Measurements from ENCODE around the gene FOCAD. TPM values are rescaled to one million over a fixed set of nuclear protein-coding genes. Genes with fewer than 3 reads are reported as not detected.
A peak's percentile ranks its signal among the peaks of the same experiment; 100 is the strongest.

FOCAD gene
- total RNA-seq, 1 experiment from 2014 or later: 18.3 TPM

DNA sequence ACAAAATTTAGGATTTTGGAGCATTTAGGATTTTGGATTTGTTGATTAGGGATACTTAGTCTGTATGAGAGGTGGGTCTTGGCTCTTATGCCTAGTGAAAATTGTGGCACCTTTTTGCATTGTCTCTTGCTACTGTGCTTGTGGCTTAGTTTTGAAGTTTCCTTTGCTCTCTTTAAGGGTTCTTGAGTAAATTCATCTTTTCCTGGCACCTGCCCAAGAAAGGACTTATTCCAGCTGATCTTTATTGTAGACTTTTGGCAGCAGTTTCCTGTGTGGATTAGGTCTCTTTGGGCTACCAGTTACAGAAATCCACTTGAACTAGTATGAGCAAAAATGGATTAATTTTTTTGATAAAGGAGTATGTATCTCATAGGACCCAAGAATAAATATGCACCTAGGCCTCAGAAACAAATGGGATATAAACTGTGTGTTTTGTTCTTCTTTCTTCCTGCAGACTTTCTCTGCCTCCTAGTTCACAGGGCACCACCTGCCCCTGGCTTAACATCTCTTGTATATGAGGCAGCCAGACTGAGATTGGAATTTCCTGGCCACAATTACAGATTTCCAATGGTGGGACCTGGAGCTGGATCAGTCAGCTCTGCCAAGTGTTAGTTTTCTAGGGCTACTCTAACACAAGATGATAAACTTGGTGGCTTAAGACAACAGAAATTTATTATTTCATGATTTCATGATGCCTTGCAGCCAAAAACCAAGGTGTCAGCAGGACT, 44.6 kb downstream of the FOCAD start:
- DNase-seq (ENCODE audit: low spot score): no peak

DNA sequence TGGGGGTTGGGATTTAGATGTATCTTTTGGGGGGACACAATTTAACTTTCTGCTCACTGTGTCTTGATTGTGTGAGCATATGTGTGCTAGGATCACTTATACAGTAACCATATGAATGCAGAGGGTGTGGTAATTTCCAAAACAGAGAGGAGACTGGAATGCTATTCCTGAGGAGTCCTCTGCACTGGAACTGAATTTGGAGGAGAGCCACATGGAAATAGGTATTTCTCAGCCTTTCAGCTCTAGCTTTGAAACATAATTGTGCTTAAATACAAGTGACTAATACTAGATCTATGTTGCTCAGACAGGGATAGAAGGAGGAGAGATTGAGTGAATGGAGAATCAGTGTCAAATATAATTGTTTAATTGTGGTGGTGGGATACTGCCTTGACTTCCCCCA, 45.5 kb downstream of the FOCAD start:
- DNase-seq (ENCODE audit: low spot score): no peak

DNA sequence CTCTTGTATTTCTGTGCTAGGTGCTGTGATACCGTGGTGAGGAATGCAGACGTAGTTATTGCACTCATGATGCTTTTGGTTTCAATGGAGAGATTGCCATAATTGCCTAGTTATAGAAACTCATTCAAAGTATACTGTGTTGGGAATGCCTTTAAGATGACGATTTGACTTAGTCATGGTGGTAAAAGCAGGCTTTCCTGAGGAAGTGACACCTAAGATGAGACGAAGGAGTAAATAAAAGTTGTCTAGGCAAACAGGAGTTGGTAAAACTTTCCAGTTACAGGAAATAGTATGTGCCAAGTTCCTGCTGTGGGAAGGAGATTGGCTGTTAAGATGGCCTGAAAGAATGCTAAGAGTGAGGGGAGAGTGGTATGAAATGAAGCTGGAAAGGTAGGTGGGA, 48.1 kb downstream of the FOCAD start:
- DNase-seq (ENCODE audit: low spot score): no peak

DNA sequence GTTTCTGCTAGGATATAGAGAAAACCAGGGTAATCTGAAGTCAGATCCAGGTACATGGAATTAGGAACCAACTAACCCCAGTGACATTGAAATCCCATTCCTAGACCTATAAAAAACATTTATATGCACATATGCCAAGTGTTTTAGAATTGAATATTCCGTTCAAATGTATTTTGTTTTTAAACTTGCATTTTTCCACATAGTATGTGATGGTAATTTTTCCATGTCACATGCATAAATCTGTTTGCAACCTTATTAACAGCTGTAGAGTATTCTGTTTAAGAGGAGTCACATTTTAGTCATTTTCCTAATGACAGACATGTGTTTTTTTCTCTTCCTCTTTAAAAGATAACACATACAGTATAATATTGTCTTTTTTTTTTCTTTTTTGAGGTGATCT, 50.2 kb downstream of the FOCAD start:
- DNase-seq (ENCODE audit: low spot score): no peak

DNA sequence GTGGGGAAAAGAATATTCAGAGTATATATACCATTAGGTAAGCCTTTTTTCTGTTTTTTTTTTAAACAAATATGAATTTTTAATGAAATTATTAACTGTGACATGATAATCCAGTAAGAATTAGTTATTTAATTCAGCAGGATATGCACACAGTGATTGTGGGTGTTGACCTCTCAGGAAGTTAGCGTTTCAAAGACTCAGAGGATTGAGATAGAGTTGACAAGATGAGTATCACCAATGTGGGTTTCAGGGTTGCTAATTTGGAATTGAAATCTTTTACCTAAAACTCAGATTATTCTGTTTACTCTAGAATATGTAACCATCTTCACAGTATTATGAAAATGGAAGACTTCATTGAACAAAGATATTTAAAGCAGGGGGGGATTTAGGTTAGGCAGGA, 56.2 kb downstream of the FOCAD start:
- DNase-seq (ENCODE audit: low spot score): no peak

DNA sequence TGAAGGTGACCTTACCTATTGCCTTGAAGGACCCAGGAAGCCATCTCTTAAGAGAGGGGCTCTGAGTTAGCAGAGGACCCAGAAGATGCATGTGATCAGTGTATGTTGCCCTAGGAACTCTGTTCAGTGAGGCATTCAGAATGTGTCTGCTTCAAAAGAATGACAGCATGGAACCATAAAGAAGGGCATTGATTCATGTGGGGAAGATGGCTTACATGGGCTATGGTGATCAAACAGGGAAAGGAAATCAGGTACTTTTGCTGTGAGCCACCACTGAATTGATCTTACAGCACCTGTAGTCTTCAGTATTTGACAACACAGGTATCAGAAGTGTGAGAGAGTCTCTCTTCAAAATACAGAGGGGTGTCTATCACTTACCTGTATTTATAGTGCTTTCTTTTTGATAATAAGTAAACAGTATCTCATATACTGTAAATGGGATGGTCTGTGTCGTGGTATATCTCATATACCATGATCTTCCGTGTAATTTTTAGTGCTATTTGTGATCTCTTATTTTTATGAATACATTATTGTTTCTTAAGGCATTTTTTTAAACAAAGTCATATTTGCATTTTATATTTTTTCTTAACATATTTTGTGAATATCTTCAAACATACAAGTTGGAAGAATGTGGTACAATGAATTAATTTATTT, 57.0 kb downstream of the FOCAD start:
- DNase-seq (ENCODE audit: low spot score): no peak

DNA sequence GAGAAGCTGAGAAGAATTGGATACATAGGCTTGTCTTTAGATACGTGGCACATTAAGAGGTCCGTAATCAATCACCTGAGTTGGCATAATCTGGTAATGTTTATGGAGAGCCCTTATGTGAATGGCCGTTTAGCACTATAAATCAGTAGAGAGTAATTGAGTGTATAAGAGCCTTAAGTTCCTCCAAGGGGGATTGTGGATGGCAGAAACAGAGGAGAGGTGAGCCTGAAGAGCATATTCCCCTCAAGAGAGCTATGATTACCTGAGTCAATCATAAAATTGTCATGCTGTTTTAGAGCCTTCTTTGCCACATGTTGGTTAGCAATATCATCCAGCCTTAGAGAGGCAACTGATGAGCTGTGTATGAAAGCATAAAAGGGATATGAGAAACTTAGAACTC, 58.8 kb downstream of the FOCAD start:
- no peak for DNase-seq (ENCODE audit: low spot score)

DNA sequence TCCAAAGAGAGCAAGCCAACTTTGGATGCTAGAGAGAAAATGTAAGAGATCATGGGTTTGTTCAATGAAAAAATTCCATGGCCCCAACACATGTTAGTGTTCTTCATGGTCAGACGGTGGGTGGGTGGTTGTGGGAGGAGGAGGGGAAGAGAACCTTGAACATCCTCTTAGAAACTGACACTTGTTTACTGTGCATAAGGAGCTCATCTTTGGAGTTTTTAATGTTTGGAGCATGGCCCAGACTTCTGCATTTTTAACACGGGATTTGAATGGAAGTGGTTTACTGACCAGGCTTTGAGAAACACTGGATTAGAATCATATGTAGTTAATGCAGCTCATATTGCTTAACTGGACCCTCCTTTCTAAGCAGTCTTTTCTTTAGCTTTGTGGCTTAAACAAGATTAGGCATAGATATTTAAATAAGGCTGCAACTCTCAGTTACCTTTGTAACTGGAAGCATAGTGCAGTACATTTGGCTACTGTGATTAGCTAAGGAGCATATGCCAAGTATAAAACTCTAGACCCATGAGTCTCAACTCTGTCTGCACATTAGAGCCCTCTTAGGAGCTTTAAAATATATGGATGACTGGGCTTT, 60.1 kb downstream of the FOCAD start:
- no peak for DNase-seq (ENCODE audit: low spot score)

DNA sequence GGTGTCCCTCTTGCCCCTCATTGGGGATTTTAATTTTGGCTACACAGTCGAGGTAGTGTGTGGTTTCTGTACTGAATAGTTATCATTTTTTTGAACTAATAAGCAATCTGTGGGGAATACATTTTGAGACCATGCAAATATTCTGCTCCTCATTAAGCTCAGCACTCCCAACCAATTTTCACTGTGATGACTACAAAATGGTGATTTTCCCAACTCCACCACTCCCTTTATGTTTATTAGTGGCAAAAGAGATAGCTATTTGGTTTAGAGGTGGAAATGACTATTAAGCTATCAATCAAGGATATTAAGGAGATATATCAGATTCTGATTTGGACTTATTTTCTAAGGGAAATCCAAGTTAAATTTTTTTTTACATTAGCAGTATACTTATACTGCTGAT, 62.9 kb downstream of the FOCAD start:
- no peak for DNase-seq (ENCODE audit: low spot score)

DNA sequence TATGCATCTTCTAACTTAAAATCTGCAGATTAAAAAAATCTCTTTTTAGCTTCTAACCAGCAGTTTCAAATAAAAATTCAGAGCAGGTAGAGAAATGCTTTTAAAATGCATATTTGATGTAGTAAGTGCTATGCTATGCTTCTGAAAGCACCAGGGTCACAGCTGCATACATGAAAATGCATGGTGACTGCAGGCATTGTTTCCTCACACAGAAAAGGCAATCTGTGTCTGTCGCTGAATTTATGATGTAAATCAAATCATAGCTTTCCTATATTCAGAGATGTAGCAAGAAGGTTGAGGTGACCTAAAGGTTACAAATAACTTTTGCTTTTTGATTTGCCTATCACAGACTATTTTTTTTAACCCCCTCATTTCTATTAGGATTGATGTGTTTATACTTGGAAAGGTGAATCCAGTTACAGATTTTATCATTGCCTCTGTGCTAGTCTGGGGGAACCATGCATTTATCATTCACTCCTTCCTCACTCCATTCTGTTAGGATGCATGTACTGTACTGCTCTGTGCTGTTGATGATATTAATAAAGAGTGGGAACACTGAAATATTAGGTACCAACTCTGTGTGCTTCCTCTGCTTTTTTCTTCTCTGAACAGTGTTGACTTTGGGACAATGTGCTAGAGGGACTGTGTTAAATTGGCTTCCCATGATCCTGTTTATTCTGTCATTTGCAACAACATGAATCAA, 65.6 kb downstream of the FOCAD start:
- DNase-seq (ENCODE audit: low spot score): no peak

DNA sequence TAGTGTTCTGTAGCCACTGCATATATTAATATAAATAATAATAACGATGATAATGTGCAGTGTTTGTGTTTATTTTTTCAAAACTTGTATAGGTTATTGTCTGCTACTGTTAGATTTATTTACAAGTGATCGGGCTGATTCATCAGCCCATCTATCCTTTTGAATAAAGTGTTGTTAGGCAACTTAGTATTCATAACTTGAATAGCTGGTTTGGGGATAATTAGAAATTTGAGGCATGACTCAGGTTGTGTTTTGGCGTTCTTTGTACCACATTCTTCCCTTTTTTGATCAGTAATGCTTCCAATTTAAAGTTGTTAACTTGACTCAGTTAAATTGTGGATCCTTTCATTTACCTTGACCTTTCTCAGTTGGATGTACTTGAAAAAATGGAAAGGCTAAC, 69.7 kb downstream of the FOCAD start:
- DNase-seq (ENCODE audit: low spot score): no peak

DNA sequence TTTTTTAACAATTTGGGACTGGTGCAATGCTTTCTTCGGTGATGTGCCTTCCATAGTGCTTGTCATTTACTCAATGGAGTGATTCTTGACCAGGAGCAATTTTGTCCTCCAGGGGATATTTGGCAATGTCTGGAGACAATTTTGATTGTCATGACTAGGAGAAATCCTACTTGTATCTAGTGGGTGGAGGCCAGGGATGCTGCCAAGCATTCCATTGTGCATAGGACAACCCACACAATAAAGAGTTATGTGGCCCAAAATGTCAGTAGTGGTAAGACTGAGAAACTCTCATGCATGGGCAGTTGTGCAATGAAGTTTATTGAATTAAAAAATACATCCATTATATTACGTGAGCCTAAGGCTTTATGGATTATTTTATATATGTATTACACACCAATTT, 70.5 kb downstream of the FOCAD start:
- no peak for DNase-seq (ENCODE audit: low spot score)

DNA sequence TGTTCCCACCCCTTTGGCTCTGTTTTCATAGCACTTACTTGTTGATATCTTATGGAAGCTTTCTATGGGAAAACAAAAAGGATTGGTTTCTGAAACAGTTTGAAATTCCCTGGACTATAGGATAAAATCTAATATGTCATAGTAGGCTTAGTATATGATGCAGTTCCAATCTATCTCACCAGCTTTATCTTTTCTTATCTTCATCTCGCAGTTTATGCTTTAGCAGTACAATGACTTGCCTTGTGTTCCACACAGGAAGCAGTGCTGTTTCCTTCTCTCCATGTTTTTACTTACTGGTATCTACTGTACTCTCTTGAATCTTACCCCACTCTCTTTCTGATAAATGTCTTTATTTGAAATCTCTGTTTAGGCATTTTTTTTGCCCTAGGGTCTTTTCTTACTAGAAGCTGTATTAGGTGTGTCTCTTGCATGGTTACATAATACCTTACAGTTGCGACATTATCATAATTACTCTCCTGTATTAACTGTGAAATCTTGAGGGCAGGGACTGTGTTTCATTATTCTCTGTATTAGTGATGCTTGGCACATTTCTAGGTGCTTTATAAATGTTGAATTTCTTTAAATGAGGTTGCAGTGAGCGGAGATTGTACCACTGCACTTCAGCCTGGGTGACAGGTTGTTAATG, 76.3 kb downstream of the FOCAD start:
- DNase-seq (ENCODE audit: low spot score): peak; percentile 4

DNA sequence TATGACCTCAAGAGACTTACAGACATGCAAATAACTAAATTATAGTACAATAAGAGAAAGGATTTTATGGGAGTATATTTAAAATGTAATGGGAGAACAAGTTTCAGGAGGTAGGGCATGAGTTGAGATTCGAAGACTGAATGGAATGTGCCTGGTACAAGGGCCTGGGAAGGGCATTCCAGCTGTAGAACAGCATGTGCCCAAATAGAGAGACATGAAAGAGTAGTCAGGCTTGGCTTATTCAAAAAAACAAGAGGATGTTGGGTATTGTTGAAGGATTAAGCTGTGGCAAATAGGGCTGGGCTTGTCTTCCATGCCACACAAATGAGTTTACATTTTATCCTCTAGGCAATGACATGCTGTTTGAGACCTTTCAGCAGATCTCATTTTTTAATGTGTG, 86.9 kb downstream of the FOCAD start:
- no peak for DNase-seq (ENCODE audit: low spot score)

DNA sequence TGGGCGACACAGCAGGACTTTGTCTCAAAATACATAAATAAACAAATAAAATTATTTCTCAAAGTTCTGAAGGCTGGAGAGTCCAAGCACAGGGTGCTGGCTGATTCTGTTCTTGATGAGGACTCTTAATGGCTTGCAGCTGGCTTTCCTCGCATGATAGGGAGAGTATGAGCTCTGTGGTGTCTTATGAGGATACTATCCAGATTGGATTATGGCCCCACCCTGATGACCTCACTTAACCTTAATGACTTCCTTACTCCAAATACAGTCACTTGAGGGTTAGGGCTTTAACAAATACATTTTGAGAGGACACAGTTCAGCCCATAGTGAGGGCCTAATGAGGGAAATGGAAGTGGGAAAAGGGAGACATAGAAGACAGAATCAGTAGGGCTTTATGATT, 87.7 kb downstream of the FOCAD start:
- no peak for DNase-seq (ENCODE audit: low spot score)

DNA sequence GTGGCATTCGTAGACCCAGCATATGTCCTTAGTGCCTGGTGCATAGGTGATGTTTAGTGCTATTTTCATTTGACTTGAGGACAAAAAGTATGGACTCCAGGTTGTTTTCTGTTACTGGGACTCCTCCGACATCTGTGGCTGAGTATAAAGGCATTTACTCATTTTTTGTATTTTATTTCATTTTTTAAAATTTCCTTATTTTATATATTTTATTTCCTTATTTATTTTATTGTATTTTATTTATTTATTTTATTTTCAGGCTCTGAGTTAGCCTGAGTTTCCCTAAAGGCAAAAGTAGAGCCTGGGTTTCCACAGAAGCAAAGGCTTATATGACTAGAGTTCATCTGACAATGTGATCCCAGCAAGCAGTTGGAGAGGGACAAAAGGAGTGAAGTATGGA, 91.6 kb downstream of the FOCAD start:
- no peak for DNase-seq (ENCODE audit: low spot score)

DNA sequence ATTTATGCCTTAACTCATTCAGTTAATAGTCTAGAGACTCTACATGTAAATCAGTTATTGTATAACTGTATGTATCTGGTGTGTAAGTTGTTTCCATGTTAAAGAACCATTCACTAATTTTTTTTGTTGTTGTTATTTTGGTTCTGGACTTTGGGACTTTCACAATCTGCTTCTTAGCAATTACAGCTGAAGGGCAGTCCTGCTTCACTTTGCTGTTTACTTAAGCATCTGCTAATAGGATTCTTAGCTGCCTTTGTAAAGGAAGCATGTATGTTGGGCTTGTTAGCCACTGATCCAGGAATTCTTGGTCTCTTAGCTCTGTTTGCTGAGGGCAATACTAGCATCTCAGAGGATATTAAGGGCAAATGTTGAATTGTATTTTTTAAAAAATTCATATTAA, 97.0 kb downstream of the FOCAD start:
- no peak for DNase-seq (ENCODE audit: low spot score)

DNA sequence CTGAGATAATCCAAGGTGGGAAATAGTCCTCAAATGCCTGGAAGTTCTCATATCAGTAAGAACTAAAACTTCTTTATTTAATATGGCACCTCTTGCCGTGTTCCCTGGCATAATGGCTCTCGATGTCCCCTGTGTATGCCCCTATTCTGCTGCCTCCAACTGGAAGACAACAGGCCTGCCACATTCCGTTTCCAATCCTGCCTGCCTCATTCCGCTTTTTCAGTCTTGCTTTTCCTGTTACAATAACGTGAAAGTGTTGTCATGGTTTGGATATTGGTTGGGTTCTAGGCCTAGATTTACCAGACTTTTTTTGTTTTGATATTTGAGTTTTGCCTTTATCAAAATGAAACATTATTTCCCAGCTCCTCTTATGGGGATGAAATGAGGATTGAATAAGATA, 98.2 kb downstream of the FOCAD start:
- DNase-seq (ENCODE audit: low spot score): no peak

DNA sequence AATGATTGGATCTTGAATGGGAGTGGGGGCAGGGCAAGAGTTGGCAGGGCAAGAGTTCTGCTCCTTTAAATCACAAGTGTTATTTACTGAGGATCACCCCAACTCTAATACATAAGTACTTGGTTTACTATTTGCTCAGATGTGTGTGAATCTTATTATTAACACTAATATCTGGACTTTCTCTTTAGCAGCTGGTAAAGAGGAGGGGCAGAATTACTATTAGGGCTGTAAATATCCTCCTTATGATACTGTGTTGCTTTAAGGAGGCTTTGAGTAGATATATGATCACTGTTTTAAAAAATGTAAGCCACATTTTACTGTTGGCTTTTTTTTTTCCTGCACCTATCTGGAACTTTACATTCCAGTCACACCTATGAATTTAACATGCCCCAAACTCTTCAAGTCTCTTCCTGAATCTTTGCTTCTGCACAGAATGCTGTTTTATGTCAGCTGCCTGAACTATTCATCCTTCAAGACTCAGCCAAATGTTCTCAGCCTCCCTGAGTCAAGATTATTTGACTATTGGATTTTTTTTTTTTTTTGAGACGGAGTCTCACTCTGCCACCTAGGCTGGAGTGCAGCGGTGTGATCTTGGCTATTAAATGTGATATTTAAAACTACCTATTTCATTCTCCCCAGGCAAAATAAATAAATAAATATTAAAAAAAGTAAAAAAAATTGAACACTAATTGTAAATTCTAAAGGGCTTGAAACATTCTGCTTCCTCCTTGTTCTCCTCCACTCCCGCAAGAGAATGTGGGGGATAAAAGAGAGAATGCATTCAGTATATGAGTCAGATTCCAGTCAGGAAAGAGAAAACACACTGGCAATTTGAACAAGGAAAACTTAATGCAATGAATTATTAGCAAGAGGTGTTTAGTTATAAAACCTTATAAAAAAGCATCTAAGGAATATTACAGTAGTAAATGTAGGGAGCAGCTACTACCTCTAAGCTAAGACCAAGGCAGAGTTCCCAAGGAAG, 99.3 kb downstream of the FOCAD start:
- DNase-seq (ENCODE audit: low spot score): no peak

DNA sequence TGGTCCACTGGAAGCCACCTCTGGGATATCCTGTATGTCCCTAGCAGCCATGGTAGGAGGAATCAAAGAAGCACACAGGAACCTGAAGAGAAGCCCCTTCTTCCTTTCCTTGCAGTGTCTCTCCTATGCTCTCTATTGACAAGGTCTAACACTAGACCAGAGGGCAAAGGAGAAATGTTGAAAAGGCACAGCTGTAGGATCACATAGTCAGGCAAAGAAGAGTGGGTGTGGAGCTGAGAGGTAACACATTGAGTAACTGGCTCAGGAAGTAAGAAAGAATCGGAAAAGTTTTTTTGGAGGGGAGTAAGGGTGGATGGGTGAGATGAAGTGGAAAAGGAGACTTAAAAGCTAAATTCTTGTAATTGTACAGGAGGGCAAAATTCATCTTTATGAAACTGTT, 100.1 kb downstream of the FOCAD start:
- no peak for DNase-seq (ENCODE audit: low spot score)

DNA sequence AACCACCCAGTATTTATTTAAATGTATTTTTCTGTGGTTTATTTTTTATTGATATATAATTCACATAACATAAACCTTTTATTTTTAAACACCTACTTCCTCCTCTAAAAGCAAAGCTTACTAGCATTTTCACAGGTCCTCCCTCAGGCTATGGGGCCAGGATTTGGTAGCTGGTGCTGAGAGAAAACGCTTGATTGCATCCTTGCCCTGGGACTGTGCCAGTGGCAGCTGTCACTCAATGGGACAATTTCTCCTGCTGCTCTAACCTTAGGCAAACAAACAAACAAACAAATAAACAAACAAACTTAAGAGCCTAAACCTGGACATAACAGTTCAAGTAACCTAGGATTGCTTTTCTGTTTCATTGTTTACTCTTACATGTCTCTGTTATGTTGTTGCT, 102.7 kb downstream of the FOCAD start:
- DNase-seq (ENCODE audit: low spot score): no peak

Data from HT-29 (cell line).